ENCODE measurements around the gene POLR2F.

GRCh38 chr22:37932821-37933578, 20.5 kb upstream of the POLR2F start:
- TF ChIP-seq CEBPB (IDR thresholded peaks at IDR 0.05) (no peak), FOXM1 (IDR thresholded peaks at IDR 0.05; ENCODE audit: borderline replicate concordance, low read depth) (no peak), TEAD4 (IDR thresholded peaks at IDR 0.05) (no peak), ZBTB7A (IDR thresholded peaks at IDR 0.05; ENCODE audit: low read depth) (no peak), TAF1 (IDR thresholded peaks at IDR 0.05; ENCODE audit: low read depth) (no peak), MAX (IDR thresholded peaks at IDR 0.05) (no peak), USF1 (IDR thresholded peaks at IDR 0.05) (no peak), RAD21 (IDR thresholded peaks at IDR 0.05; ENCODE audit: low read depth) (no peak)

Data from Ishikawa (cell line).